OCI-M2 (cell line): ENCODE data around the gene LGR4.

ENCODE experiments used
- DNase-seq: peaks from one replicate; lab custom pipeline; 2025; ENCODE audit not compliant: unreplicated experiment; lab: John Stamatoyannopoulos, UW

Gene LGR4

GRCh38 chr11:27431808-27432207, 40.8 kb downstream of the LGR4 start:
- no peak for DNase-seq

GRCh38 chr11:27429761-27430393, 42.7 kb downstream of the LGR4 start:
- DNase-seq: no peak

GRCh38 chr11:27427183-27427980, 45.2 kb downstream of the LGR4 start:
- no peak for DNase-seq

GRCh38 chr11:27425814-27426213, 46.8 kb downstream of the LGR4 start:
- no peak for DNase-seq

- DNase-seq: no peak
These were observed 49.5 kb downstream of the LGR4 start for GRCh38 chr11:27423125-27423524.

- DNase-seq: no peak
These were observed 50.6 kb downstream of the LGR4 start for GRCh38 chr11:27421819-27422494.

GRCh38 chr11:27420722-27421572, 51.6 kb downstream of the LGR4 start:
- peak; percentile 66 for DNase-seq

GRCh38 chr11:27420217-27420616, 52.4 kb downstream of the LGR4 start:
- peak; percentile 66 for DNase-seq

- no peak for DNase-seq
These were observed 54.2 kb downstream of the LGR4 start for GRCh38 chr11:27418356-27418755.

- no peak for DNase-seq
These were observed 55.9 kb downstream of the LGR4 start for GRCh38 chr11:27416568-27417176.

- DNase-seq: no peak
These were observed 57.9 kb downstream of the LGR4 start for GRCh38 chr11:27414644-27415043.

GRCh38 chr11:27413218-27413617, 59.4 kb downstream of the LGR4 start:
- no peak for DNase-seq

GRCh38 chr11:27412192-27412691, 60.3 kb downstream of the LGR4 start:
- no peak for DNase-seq

GRCh38 chr11:27411328-27411727, 61.3 kb downstream of the LGR4 start:
- DNase-seq: no peak

- DNase-seq: no peak
These were observed 62.3 kb downstream of the LGR4 start for GRCh38 chr11:27410272-27410671.

GRCh38 chr11:27409742-27410141, 62.8 kb downstream of the LGR4 start:
- DNase-seq: no peak

GRCh38 chr11:27409049-27409448, 63.5 kb downstream of the LGR4 start:
- DNase-seq: no peak

- DNase-seq: no peak
These were observed 64.3 kb downstream of the LGR4 start for GRCh38 chr11:27408246-27408800.

GRCh38 chr11:27406498-27407354, 65.9 kb downstream of the LGR4 start:
- no peak for DNase-seq
